GM18498 (cell line): ENCODE data around the gene PTPRF.
"Not testable (repeated sequence)": the region's sequence is repeated elsewhere in the genome, so short reads cannot be mapped to it uniquely, and the experiment has no call there.

Source experiments
- ATAC-seq: cut with Tn5 transposase; IDR thresholded peaks from one replicate; pipeline ENCODE4 v1.9.1; 2021; ENCODE audit warnings: mild to moderate bottlenecking, moderate library complexity; ENCODE audit not compliant: unreplicated experiment

Gene PTPRF

DNA sequence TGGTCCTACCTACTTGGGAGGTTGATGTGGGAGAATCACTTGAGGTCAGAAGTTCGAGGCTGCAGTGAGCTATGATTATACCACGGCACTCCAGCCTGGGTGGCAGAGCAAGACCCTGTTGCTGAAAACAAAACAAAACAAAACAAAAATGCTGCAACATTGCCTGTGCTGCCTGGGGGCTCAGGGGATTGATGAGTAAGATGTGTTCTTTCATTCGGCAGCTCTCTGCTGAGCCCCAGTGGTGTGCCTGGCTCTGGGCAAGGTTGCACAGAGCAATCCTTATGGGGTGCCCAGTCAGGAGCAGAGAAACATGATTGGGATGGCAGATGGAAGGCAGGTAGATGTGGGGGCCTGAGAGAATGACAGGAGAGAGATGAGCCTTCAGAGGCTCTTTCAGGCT, 90.7 kb downstream of the PTPRF start:
- no peak for ATAC-seq

DNA sequence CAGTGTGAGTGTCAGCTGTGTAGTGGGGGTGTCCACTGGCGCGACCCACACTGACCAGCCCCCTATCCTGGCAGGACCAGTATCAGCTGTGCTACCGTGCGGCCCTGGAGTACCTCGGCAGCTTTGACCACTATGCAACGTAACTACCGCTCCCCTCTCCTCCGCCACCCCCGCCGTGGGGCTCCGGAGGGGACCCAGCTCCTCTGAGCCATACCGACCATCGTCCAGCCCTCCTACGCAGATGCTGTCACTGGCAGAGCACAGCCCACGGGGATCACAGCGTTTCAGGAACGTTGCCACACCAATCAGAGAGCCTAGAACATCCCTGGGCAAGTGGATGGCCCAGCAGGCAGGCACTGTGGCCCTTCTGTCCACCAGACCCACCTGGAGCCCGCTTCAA, 91.2 kb downstream of the PTPRF start:
- ATAC-seq, result no peak

DNA sequence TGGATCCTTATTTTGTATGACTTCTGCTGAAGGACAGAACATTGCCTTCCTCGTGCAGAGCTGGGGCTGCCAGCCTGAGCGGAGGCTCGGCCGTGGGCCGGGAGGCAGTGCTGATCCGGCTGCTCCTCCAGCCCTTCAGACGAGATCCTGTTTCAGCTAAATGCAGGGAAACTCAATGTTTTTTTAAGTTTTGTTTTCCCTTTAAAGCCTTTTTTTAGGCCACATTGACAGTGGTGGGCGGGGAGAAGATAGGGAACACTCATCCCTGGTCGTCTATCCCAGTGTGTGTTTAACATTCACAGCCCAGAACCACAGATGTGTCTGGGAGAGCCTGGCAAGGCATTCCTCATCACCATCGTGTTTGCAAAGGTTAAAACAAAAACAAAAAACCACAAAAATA, 91.8 kb downstream of the PTPRF start:
- no peak for ATAC-seq

DNA sequence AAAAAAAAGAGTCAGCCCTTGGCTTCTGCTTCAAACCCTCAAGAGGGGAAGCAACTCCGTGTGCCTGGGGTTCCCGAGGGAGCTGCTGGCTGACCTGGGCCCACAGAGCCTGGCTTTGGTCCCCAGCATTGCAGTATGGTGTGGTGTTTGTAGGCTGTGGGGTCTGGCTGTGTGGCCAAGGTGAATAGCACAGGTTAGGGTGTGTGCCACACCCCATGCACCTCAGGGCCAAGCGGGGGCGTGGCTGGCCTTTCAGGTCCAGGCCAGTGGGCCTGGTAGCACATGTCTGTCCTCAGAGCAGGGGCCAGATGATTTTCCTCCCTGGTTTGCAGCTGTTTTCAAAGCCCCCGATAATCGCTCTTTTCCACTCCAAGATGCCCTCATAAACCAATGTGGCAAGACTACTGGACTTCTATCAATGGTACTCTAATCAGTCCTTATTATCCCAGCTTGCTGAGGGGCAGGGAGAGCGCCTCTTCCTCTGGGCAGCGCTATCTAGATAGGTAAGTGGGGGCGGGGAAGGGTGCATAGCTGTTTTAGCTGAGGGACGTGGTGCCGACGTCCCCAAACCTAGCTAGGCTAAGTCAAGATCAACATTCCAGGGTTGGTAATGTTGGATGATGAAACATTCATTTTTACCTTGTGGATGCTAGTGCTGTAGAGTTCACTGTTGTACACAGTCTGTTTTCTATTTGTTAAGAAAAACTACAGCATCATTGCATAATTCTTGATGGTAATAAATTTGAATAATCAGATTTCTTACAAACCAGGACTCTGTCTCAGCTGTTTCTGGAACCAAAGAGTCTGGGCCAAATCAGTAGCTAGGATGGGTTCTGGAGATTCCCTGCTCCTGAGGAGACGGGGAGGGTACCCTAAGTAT, 92.5 kb downstream of the PTPRF start:
- ATAC-seq, result no peak

DNA sequence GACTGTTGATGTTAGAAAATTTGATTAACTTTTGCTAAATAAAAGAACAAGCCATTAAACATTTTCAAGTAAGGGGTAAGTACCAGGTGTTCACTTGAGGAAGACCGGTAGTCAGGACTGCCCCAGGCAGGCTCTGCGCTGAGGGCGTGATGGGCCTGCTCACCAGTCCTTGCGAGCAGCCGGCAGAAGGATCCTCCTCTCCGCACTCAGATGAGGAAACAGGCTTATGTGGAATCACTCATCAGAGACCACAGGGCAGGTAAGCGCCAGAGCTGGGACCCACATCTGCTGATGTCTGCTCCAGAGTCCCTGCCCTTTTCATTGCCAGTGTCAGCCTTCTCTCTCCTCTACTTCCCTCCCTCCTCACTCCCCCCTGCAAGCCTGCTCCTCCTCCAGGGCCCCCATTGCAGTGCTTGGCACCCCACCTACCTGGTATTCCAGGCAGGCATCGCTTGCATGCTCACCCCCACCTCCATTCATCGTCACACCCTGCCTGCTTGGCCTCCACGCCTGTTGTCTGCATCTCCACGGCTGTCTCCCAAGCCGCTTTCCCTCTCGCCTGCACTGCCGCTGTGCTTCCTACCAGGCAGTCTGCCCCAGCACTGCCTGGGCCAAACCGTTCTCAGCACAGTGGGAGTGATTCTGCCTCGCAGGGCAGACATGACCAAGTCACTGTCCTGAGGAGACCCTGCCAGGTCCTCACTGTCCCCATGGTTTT, 94.5 kb downstream of the PTPRF start:
- no peak for ATAC-seq

DNA sequence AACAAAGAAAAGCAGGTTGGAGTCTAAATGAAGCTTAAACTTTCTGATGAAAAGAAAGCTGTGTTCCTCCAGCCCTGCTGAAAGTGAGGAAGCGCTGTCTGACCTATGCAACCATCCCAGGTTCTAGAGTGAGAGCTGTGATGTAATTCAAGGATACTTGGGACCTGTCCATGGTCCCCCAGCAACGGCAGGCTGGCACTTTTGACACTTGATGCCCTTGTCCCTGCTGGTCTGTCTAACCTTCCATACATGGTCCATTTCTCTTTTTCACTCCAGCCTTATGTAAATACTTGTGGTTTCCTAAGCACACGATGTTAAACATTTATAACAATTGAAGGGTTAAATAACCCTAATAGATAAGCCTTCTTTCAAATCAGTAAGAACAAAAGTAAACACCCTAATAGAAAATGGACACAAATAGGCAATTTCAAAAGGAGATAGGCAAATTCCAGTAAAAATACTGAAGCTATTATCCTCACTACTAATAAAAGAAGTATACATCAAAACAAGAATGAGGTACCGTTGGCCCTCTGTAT, 101.5 kb downstream of the PTPRF start:
- no peak for ATAC-seq

DNA sequence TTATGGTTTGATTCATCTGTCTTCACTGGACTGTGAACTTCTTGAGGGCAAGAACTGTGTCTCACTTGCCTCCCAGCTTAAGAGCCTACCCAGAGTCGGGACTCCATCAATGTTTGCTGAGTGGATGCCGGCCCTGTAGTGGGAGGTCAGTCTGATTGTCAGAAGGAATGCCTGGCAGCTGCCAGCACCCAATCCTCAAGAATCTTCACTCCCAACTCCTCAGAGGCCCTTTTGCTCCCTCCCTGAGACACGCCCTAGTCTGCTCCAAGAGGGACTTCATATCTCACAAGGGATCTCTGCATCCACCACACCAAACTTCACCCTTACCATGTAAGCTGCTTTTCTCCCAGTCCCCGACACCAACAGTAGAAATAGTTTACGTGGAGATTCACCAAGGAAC, 104.0 kb downstream of the PTPRF start:
- no peak for ATAC-seq

DNA sequence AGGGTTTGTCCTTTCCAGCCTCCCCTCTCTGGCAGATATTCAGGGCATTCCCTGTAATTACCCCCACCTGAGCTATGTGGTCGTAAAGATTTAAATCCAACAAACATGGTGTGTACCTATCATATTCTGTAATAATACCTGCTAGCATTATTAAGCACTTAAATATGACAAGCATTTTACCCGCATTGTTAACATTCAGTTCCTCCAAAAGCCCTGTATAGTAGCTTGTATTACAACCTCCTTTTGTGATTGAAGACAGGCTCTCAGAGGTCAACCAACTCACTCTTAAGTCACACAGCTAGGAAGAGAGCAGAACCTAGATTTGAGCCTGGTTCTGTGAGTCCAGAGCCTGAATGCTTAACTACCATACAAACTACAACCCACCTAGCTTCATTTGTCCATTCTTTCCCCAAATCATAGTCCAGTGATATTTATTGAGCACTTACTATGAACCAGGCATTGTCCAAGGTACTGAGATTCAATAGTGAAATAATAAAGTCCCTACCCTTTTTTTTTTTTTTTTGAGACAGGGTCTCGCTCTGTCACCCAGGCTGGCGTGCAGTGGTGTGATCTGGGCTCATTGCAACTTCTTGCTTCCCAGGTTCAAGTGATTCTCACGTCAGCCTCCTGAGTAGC, 105.4 kb downstream of the PTPRF start:
- ATAC-seq, result no peak

DNA sequence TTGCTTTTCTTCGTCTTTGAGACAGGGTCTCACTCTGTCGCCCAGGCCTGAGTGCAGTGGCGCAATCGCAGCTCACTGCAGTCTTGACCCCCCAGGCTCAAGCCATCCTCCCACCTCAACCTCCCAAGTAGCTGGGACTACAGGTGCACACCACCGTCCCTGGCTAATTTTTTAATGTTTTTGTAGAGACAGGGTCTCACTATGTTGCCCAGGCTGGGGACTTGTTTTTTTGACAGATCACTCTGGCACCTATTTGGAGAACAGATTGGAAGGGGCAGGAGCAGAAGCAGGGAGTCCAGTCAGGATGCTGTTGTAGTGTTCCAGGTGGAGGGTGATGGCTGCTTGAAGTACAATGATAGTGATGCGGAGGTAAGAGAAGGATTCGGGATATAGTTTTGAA, 106.6 kb downstream of the PTPRF start:
- ATAC-seq, result no peak

DNA sequence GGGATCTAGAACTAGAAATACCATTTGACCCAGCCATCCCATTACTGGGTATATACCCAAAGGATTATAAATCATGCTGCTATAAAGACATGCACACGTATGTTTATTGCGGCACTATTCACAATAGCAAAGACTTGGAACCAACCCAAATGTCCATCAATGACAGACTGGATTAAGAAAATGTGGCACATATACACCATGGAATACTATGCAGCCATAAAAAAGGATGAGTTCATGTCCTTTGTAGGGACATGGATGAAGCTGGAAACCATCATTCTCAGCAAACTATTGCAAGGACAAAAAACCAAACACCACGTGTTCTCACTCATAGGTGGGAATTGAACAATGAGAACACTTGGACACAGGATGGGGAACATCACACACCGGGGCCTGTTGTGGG, 107.7 kb downstream of the PTPRF start:
- ATAC-seq, result not testable (repeated sequence)

DNA sequence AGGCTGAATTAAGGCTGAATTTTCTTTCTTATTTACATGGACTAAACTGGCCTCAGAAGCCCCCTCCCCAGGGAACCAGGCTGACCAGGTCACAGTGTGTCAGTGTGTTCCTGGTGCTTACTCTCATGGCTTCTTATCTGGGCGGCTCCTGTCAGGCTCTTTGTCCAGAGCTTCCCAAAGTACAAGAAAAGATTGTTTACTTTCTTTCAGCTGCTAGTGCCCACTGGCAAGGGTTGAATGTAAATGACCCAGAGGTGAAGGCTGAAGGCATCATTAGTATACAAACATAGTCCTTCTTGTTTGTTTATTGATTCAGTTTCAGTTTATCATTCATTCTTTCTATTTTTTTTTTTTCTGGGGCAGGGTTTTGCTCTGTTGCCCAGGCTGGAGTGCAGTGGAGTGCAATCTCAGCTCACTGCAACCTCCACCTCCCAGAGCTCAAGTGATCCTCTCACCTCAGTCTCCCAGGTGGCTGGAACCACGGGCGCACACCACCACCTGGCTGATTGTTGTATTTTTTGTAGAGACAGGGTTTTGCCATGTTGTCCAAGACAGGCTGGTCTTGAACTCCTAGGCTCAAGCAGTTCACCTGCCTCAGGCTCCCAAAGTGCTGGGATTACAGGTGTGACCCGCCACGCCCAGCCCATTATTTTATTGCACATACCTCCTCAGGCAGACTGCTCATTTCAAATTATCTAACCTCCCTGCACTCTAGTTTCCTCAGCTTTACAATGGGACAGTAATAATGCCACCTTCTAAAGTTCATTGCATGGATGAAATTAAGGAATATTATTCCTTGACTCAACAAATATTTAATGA, 109.5 kb downstream of the PTPRF start:
- no peak for ATAC-seq

DNA sequence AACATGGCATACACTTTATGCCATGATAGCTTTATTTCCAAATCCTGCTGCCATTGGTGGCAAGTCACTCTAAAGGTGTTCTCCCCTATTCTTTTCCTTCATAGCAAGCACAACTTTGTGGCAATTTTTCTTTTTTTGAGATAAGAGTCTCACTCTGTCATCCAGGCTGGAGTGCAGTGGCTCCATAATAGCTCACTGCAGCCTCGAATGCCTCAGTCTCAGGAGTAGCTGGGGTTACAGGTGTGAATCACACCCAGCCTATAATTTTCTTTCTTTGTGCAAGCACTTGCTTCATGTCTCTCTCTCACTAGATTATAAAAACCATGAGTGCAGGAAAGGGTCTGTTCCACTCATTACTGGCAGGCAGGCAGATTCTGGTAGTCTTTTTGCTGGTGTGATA, 113.9 kb downstream of the PTPRF start:
- no peak for ATAC-seq

DNA sequence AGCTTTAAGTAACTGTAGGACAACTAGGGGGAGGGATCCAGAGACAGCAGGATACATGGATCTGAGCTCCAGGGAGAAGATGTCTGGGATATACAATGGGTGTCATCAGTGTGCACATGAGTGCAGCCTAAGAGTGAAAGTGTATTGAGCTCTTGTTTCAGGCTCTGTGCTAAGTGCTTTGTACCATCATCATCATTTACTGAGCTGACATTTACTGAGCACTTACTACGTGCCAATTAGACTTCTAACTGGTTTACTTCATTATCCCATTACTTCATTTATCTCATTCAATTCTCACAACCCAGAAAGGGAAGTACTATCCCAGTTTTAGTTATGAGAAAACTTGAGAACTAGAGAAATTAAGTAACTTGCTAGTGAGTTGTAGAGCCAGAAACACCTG, 114.8 kb downstream of the PTPRF start:
- ATAC-seq, result no peak

DNA sequence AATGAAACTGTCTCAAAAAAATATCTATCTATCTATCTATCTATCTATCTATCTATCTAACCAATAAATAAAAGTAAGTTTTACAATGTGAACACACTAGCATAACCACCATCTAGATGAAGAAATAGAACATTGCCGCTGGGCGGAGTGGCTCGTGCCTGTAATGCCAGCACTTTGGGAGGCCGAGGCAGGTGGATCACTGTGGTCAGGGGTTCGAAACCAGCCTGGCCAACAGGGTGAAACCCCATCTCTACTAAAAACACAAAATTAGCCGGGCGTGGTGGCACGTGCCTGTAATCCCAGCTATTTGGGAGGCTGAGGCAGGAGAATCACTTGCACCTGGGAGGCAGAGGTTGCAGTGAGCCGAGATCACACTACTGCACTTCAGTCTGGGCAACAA, 116.6 kb downstream of the PTPRF start:
- not testable (repeated sequence) for ATAC-seq

DNA sequence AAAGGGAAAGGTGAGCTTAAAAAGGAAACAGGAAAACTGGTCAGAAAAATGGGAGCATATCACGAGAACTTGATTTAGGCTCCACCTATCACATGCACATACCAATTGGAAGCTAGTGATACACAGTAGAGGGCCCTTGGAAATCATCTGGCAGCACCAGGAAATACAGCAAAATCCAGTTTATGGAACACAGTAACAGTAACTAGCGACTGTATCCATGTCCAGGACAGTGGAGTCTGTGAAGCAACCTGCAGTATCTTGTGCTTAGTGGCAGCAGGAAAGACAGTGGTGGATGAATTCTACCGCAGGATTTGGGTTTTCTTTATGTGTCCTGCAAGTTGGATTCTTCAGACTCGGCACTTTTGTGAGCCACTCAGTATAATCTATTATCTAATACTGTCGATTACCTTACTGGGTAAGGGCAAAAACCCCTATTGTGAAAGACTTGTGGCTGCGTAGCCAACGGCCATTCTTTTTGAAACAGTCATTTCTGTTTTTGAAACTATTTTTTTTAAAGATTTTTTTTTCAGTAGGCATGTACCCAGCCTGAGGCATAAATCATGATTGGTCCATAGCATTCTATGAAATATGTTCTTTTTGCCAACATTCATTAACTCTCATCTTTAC, 117.7 kb downstream of the PTPRF start:
- ATAC-seq, result no peak

DNA sequence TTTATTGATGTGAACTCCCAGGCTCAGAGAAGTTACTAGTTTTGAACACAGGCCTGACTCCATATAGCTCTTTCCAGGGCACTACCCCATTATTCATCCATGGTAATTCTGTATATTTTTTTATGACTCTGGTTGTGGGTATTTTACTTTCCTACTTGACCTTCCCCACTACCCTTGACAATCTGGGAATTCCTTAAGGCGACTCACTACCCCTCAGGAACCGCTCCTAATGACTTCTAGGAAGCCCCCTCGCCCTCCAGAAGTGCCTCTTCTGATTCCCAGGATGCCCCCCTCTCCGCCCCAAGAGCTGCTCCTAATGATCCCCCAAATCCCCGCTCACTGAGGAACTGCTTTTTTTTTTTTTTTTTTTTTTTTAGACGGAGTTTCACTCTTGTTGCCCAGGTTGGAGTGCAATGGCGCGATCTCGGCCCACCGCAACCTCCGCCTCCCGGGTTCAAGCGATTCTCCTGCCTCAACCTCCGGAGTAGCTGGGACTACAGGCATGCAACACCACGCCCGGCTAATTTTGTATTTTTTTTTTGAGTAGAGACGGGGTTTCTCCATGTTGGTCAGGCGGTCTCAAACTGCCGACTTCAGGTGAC, 118.3 kb downstream of the PTPRF start:
- ATAC-seq, result no peak

DNA sequence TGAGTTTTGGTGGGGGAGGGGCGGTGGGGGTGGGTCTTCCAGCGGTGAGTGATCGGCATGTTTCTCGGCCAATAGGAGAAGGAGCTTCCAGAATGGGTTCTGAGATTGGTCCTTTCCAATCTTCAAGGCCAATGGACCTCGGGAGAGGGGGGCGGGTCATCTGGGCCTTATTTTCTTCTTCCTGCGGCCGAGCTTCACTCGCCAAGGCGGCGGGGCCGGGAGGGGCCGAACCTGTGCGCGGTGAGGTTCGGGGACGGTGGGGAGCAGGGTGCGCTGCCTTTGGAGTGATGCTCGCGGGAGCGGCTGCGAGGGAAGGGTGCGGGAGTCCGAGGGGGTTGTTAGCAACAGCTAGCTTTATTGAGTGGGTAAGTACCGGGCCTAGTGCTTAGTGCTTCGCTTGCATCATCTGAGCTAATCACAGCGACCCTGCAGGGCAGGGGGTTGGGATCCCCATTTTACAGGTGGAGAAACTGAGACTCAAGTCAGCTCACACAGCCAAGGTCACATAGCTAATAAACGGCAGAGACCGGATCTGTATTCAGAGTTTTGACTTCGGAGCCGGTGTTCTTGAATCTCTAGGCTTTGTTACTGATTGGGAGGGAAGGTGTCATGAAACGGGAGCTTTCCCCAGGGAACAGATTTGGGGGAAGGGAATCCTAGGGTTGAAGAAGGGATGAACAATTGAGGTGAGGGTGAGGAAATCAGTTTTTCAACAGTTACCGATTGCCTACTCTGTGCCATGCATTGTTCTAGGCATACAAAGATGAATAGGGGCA, 119.8 kb downstream of the PTPRF start:
- peak; percentile 71 for ATAC-seq

DNA sequence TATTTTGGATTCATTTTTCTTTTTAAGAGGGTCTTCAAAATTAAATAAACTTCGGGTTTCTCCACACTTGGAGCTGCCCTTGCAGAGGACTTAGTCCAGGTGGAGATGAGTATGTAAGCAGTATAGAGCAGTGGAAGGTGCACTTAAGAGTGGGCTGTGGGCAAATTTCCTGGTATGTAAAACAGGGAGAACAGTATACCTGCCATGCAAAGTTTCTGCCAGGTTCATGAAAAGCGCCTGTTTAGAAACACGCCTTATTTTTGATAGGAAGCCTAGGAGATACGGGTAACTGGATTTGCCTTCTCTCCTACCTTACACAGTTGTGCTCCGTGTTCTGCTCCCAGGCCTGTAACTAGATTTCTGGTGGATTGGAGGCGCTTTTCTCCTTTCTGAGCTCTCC, 120.5 kb downstream of the PTPRF start:
- no peak for ATAC-seq

DNA sequence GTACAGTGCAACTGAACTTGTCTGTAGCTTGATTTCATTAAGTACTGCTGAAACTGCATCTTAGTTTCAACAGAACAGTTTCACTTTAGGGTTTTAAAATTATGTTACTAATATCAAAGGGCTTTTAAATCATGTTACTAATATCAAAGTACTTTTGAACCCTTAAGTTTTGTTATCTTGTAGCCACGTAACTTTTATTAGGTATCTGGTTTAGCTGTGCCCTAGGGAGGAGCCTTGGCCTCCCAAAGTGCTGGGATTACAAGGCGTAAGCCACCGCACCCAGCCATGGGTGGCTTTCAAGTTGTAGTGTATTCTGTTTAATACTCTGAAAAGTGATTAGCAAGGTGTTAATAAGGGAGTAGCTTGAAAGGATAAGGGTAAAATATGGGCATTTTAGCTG, 121.2 kb downstream of the PTPRF start:
- ATAC-seq, result no peak
